Sigmoid colon (tissue), 7 donors: Measurements from ENCODE around the gene MCRS1. TPM values are rescaled to one million over a fixed set of nuclear protein-coding genes. Genes with fewer than 3 reads are reported as not detected.

ENCODE experiments used
- DNase-seq: peaks from one replicate; pipeline ENCODE4 v3.0.0-alpha.2; 2019
- H3K27ac ChIP-seq, 4 donors: fragments of 200-600 bp; sonication (generic); one replicate each; pipeline ENCODE4 v1.5.1; 2016 to 2019; ENCODE audit warnings: mild to moderate bottlenecking in 1 of 4
- H3K27me3 ChIP-seq, 3 donors: fragments of 200-600 bp; sonication (generic); one replicate each; pipeline ENCODE4 v1.5.1; 2019; ENCODE audit warnings: mild to moderate bottlenecking in 1 of 3
- H3K36me3 ChIP-seq, 4 donors: fragments of 200-600 bp; sonication (generic); one replicate each; pipeline ENCODE4 v1.5.1; 2016 to 2019
- H3K4me1 ChIP-seq, 4 donors: fragments of 200-600 bp; sonication (generic); one replicate each; pipeline ENCODE4 v1.5.1; 2017 to 2019
- H3K4me3 ChIP-seq, 4 donors: fragments of 200-600 bp; sonication (generic); one replicate each; pipeline ENCODE4 v1.5.1; 2017 to 2019; ENCODE audit warnings: mild to moderate bottlenecking in 2 of 4, moderate library complexity in 1 of 4
- H3K9me3 ChIP-seq, 4 donors: fragments of 200-600 bp in 3 of 4; sonication (generic) in 3 of 4; one replicate each; pipeline versions ENCODE4 v1.5.1 to v1.6.1; 2013 to 2019
- EP300 ChIP-seq, 4 donors: sonication (generic); formaldehyde crosslinking; IDR thresholded peaks; one replicate each; pipeline ENCODE4 v1.6.1; 2017; ENCODE audit warnings: antibody characterized with exemption in 4 of 4
- POLR2A ChIP-seq, 2 donors: fragments of 450-650 bp; IDR thresholded peaks; one replicate each; pipeline ENCODE4 v1.6.1; 2016; ENCODE audit warnings: antibody characterized with exemption in 2 of 2, mild to moderate bottlenecking in 2 of 2, moderate library complexity in 2 of 2
- POLR2AphosphoS5 ChIP-seq, 4 donors: sonication (generic); formaldehyde crosslinking; IDR thresholded peaks; one replicate each; pipeline ENCODE4 v1.6.1; 2017; ENCODE audit warnings: antibody characterized with exemption in 4 of 4
- WGBS, 2 donors: extraction: QIAGEN DNeasy Blood & Tissue Kit; methylation state at CpG; one replicate each; pipeline ENCODE4 v1.1.7; 2013; 5-methylcytosine and 5-hydroxymethylcytosine counted together
- intact Hi-C: fragments of 100-400 bp; cut with DNase I; formaldehyde crosslinking; loops from one replicate; pipeline ENCODE4 v1.15.1; 2023
- polyA plus RNA-seq, 3 donors: library from polyadenylated mRNA; stranded (reverse); fragments of 200-250 nt; gene quantifications; one replicate each; pipeline ENCODE4 v1.2.3, GENCODE V29; 2013
- total RNA-seq, 4 donors: library from RNA; depleted of rRNA; stranded (reverse); fragments of >200 nt; gene quantifications; one replicate each; pipeline ENCODE4 v1.1.0, GENCODE V29; 2016
- TF ChIP-seq, protein P1 (sequence below), 4 experiments: fragments of 450-650 bp in 3 of 4; fragments of 200-600 bp in 1 of 4; IDR thresholded peaks; one replicate each; pipeline ENCODE4 v1.5.1; 2016 to 2019; ENCODE audit warnings: antibody characterized with exemption in 4 of 4, mild to moderate bottlenecking in 3 of 4, moderate library complexity in 2 of 4
- donor health status: healthy with polysubstance abuse.
- donor health status: Bipolar disorder and iron deficiency.
- donor health status: healthy.

MCRS1 gene
- total and polyA plus RNA-seq, 7 donors: 33.6 to 61.0 (median 47.8) TPM

DNA sequence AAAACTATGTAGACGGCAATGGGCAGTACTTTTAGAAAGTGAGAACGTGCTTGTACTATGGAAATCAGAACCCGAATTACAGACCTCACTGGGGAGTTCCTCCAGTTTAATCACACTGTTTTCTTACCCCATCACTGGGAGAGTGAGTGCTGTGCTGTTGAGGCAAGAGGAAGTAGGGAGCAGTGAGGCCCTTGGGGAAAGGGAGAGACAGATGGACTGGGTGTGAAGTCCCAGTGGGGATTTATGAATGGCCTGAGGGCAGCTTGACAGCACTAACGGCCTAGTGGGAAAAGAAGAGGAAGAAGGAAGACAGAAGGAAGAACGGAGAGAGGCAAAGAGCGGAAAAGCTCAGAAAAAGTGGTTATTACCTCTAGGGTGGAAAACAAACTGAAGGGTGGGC is 5.7 kb downstream of the MCRS1 start:
- Histone ChIP-seq H3K4me3 (no peak overlapping the region), H3K27ac (no peak overlapping the region), H3K4me1 (peaks cover 0 to 21% (median 17%) of the 10 kb centered on the region in 4 donors), H3K36me3 (peaks cover 45 to 88% (median 68%) of the 10 kb centered on the region in 4 donors), H3K9me3 (no peaks in the 10 kb centered on the region), H3K27me3 (no peaks in the 10 kb centered on the region)
- DNase-seq: no peak
- TF ChIP-seq POLR2AphosphoS5 (IDR thresholded peaks at IDR 0.05) (no peak), POLR2A (IDR thresholded peaks at IDR 0.05) (no peak), EP300 (IDR thresholded peaks at IDR 0.05) (no peak)
- TF ChIP-seq, protein P1, sequence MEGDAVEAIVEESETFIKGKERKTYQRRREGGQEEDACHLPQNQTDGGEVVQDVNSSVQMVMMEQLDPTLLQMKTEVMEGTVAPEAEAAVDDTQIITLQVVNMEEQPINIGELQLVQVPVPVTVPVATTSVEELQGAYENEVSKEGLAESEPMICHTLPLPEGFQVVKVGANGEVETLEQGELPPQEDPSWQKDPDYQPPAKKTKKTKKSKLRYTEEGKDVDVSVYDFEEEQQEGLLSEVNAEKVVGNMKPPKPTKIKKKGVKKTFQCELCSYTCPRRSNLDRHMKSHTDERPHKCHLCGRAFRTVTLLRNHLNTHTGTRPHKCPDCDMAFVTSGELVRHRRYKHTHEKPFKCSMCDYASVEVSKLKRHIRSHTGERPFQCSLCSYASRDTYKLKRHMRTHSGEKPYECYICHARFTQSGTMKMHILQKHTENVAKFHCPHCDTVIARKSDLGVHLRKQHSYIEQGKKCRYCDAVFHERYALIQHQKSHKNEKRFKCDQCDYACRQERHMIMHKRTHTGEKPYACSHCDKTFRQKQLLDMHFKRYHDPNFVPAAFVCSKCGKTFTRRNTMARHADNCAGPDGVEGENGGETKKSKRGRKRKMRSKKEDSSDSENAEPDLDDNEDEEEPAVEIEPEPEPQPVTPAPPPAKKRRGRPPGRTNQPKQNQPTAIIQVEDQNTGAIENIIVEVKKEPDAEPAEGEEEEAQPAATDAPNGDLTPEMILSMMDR (IDR thresholded peaks at IDR 0.05): no peak
- 85 to 87% methylated on average over 6 of the region's 6 CpGs for WGBS, 2 donors
- intact Hi-C loops: no loop called here

DNA sequence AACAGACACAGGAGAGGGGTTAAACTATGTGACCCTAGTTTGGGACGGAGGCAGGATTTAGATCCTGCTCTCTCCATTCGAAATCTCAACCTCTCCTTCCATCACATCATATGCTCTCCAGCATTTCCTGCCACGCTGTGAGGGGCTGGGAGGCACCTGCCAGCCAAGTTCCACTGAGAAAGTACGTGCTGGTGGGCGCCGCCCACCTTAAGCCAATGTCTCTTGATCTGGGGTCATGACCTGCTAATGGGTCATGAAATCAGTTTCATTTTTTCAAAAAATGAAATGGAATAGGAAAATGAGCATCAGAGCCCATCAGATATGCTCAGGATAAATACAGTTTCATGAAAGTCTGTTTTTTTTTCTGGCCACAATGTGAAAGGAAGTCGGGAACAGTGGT is 7.2 kb downstream of the MCRS1 start:
- intact Hi-C loops: no loop called here
- Histone ChIP-seq H3K36me3 (peaks cover 45 to 97% (median 67%) of the 10 kb centered on the region in 4 donors), H3K27ac (no peak overlapping the region), H3K4me1 (peaks cover 0 to 5% (median 1%) of the 10 kb centered on the region in 4 donors), H3K4me3 (no peak overlapping the region), H3K27me3 (no peaks in the 10 kb centered on the region), H3K9me3 (no peaks in the 10 kb centered on the region)
- WGBS, 2 donors: 90 to 92% methylated on average over 7 of the region's 7 CpGs
- TF ChIP-seq EP300 (IDR thresholded peaks at IDR 0.05) (no peak), POLR2A (IDR thresholded peaks at IDR 0.05) (no peak), POLR2AphosphoS5 (IDR thresholded peaks at IDR 0.05) (no peak)
- TF ChIP-seq, protein P1 (IDR thresholded peaks at IDR 0.05): no peak
- no peak for DNase-seq

DNA sequence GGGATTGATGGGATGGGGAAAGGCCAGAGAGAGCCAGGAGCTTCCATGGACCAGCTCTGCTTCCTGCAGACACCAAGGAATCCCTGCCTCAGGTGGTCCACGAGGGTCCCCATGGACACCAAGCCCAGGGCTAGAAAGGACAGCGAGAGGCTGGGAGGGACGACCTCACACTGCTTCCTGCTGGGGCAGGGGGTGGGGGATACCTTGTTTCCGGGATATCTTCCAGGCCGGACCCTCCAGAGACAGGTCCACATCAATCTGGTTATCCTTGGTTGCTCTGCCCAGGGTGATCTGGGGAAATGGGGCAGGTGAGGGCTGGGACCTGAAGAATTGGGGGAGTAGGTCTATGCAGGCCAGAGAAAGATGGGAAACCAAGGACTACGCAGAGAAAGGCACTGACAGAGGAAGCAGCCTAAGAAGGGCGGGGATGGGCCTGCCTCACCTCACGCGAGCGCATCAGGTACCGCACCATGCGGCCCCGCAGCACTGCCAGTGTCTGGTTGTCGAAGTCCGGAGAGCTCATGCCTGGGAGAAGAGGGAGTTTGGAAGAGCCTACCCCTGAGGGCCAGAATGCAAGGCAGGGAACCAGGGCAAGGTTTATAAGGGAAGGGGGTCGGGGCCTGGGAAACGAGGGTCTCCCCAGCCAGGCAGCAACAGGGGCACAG is 8.8 kb downstream of the MCRS1 start:
- peaks cover 38 to 81% (median 54%) of the 10 kb centered on the region in 4 donors for H3K36me3 ChIP-seq
- H3K27ac ChIP-seq: no peak overlapping the region
- no peaks in the 10 kb centered on the region for H3K4me1 ChIP-seq
- intact Hi-C loops: no loop called here
- H3K4me3 ChIP-seq: no peak overlapping the region
- DNase-seq: no peak
- TF ChIP-seq POLR2A (IDR thresholded peaks at IDR 0.05) (no peak), EP300 (IDR thresholded peaks at IDR 0.05) (no peak), POLR2AphosphoS5 (IDR thresholded peaks at IDR 0.05) (no peak)
- TF ChIP-seq, protein P1 (IDR thresholded peaks at IDR 0.05): no peak
- H3K9me3 ChIP-seq: no peaks in the 10 kb centered on the region
- H3K27me3 ChIP-seq: no peaks in the 10 kb centered on the region
- 95 to 97% methylated on average over 17 of the region's 17 CpGs for WGBS, 2 donors

DNA sequence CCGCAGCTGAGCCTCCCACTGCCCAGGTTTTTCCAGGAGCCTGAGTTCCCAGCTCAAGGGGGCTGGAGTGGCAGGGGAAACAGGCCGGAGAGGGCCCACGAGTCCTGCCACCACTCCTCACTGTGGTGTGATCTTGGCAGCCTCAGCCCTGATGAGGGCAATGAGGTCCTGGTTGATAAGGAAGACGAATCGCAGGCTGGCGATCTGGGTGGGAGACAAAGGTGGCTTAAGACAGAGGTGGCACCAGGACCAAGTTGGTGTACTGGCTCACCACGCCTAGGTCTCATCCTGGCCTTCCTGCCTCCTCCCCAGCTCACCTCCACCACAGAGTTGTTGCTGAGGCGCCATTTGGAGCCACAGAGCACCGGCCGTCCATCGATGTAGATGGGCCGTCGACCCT is 9.4 kb downstream of the MCRS1 start:
- Histone ChIP-seq H3K9me3 (no peaks in the 10 kb centered on the region), H3K27ac (no peak overlapping the region), H3K4me3 (no peak overlapping the region), H3K4me1 (no peaks in the 10 kb centered on the region), H3K36me3 (peaks cover 32 to 75% (median 51%) of the 10 kb centered on the region in 4 donors), H3K27me3 (no peaks in the 10 kb centered on the region)
- TF ChIP-seq, protein P1 (IDR thresholded peaks at IDR 0.05): no peak
- TF ChIP-seq POLR2A (IDR thresholded peaks at IDR 0.05) (no peak), EP300 (IDR thresholded peaks at IDR 0.05) (no peak), POLR2AphosphoS5 (IDR thresholded peaks at IDR 0.05) (no peak)
- 88 to 93% methylated on average over 13 of the region's 13 CpGs for WGBS, 2 donors
- intact Hi-C loops: no loop called here
- no peak for DNase-seq

DNA sequence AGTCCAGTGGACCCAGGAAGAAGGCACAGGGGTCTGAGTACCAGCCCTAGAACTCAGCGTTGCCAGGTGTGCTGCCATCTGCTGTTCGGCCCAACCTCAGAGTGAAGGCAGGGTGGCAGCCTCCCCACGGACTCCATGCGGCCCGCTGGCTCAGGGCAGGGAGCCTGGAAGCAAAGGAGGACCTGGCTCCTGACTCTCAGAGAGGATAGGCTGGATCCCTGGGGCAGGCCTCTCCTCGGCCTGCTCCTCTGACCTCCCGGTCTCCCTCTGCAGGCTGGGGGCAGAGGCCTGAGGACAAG is 10.1 kb downstream of the MCRS1 start:
- TF ChIP-seq EP300 (IDR thresholded peaks at IDR 0.05): no peak
- TF ChIP-seq, protein P1 (IDR thresholded peaks at IDR 0.05): no peak
- DNase-seq: no peak
- Histone ChIP-seq H3K36me3 (peaks cover 26 to 68% (median 45%) of the 10 kb centered on the region in 4 donors), H3K4me3 (no peak overlapping the region), H3K27ac (no peak overlapping the region), H3K27me3 (no peaks in the 10 kb centered on the region), H3K9me3 (no peaks in the 10 kb centered on the region), H3K4me1 (no peaks in the 10 kb centered on the region)
- 71 to 86% methylated on average over 7 of the region's 7 CpGs for WGBS, 2 donors
- intact Hi-C loops: no loop called here
